Measurements from ENCODE around the gene ZC3H14. TPM values are rescaled to one million over a fixed set of nuclear protein-coding genes. Genes with fewer than 3 reads are reported as not detected.

Gene ZC3H14
- total and polyA plus RNA-seq, 10 of the 15 experiments (the other 5 are each of a cell fraction or from before 2014, with no cell fraction given): 17.9 to 97.1 (median 47.6) TPM

DNA sequence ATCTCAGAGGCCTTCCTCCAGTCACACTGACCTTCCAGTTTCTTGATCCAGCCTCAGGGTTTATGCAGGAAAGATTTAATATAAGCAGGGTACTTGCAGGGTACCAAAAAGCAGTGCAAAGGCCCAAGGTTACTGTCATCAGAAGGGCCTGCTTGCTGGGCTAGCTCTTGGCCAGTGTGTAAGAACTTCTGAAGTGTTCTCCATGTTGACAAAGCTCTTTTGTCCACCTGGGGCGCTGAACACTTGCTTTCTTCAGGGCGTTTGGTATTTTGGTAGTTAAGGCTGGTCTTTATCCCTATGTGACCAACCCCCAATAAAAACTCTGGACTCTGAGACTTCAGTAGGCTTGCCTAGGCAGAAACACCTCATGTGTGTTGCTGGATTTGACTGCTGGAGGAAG, 69.7 kb downstream of the ZC3H14 start (continued):
- no peak for TF ChIP-seq TCF7 (IDR thresholded peaks at IDR 0.05; ENCODE audit: borderline replicate concordance)
- TF ChIP-seq PAX5 (IDR thresholded peaks at IDR 0.05; ENCODE audit: borderline replicate concordance, low read depth, low read length): no peak
- TF ChIP-seq, protein P1, sequence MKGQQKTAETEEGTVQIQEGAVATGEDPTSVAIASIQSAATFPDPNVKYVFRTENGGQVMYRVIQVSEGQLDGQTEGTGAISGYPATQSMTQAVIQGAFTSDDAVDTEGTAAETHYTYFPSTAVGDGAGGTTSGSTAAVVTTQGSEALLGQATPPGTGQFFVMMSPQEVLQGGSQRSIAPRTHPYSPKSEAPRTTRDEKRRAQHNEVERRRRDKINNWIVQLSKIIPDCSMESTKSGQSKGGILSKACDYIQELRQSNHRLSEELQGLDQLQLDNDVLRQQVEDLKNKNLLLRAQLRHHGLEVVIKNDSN (IDR thresholded peaks at IDR 0.05; ENCODE audit: borderline replicate concordance, extremely low read length, insufficient read depth, low read depth, low read length): no peak
- TF ChIP-seq, protein P2, sequence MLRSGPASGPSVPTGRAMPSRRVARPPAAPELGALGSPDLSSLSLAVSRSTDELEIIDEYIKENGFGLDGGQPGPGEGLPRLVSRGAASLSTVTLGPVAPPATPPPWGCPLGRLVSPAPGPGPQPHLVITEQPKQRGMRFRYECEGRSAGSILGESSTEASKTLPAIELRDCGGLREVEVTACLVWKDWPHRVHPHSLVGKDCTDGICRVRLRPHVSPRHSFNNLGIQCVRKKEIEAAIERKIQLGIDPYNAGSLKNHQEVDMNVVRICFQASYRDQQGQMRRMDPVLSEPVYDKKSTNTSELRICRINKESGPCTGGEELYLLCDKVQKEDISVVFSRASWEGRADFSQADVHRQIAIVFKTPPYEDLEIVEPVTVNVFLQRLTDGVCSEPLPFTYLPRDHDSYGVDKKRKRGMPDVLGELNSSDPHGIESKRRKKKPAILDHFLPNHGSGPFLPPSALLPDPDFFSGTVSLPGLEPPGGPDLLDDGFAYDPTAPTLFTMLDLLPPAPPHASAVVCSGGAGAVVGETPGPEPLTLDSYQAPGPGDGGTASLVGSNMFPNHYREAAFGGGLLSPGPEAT (IDR thresholded peaks at IDR 0.05; ENCODE audit: low read depth): no peak
- TF ChIP-seq FOS (IDR thresholded peaks at IDR 0.05; ENCODE audit: borderline replicate concordance, extremely low read depth, insufficient read length): no peak
- TF ChIP-seq GATAD2B (conservative IDR thresholded peaks at IDR 0.05; ENCODE audit: low read depth): no peak
- TF ChIP-seq WRNIP1 (IDR thresholded peaks at IDR 0.05; ENCODE audit: borderline replicate concordance, low read depth, low read length): no peak
- TF ChIP-seq TARDBP (IDR thresholded peaks at IDR 0.05; ENCODE audit: borderline replicate concordance): no peak
- TF ChIP-seq, protein P3, sequence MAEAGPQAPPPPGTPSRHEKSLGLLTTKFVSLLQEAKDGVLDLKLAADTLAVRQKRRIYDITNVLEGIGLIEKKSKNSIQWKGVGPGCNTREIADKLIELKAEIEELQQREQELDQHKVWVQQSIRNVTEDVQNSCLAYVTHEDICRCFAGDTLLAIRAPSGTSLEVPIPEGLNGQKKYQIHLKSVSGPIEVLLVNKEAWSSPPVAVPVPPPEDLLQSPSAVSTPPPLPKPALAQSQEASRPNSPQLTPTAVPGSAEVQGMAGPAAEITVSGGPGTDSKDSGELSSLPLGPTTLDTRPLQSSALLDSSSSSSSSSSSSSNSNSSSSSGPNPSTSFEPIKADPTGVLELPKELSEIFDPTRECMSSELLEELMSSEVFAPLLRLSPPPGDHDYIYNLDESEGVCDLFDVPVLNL (IDR thresholded peaks at IDR 0.05; ENCODE audit: low read depth, low read length): no peak

DNA sequence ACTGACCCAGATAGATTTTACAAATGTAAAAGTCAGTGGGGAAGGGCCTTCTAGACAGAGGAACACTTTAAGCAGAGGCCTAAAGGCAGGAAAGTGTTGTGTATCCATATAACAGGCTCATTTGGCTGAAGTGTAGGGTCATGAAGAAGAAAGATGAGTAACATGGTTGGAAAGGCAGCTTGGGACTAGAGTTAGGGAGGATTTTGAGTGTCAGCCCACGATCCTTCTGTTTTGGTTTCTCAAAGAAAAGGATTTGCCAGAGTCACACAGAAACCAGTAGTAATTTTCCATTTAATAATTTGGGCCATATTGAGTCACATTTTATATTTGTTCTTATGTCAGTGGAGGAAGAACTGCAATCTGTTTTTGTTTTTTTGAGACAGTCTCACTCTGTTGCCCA, 76.4 kb downstream of the ZC3H14 start:
- FAIRE-seq (no peak), DNase-seq (ENCODE audit: low read depth, low spot score) (no peak), ATAC-seq (no peak)
- Histone ChIP-seq H3K27me3 (replicated peaks in 1 of 2; ENCODE audit: control insufficient read depth in 2 of 2, insufficient read depth in 2 of 2, low read length in 1 of 2) (no peaks in the 10 kb centered on the region), H3K4me1 (ENCODE audit: control insufficient read depth, insufficient read depth, low read length) (no peaks in the 10 kb centered on the region), H2AFZ (ENCODE audit: control insufficient read depth, low read depth, low read length) (no peak overlapping the region), H3K36me3 (ENCODE audit: control insufficient read depth in 2 of 2, insufficient read depth in 2 of 2, low read length in 1 of 2) (no peaks in the 10 kb centered on the region), H3K9me3 (replicated peaks; ENCODE audit: control insufficient read depth, insufficient read depth, low read length) (no peaks in the 10 kb centered on the region), H3K79me2 (ENCODE audit: control insufficient read depth, insufficient read depth, low read length) (no peaks in the 10 kb centered on the region), H4K20me1 (ENCODE audit: control insufficient read depth, insufficient read depth) (no peaks in the 10 kb centered on the region), H3K27ac (ENCODE audit: control insufficient read depth, insufficient read depth) (no peak overlapping the region), H3K4me3 (no peak overlapping the region), H3K4me2 (ENCODE audit: control insufficient read depth, insufficient read depth) (no peak overlapping the region), H3K9ac (ENCODE audit: control insufficient read depth, insufficient read depth, low read length) (no peak overlapping the region)
- BruUV-seq (replicated peaks): no TSS peak
- in situ Hi-C loops (cut with MboI): no loop called here
- ChIA-PET POLR2A (no interaction called here), CTCF (no interaction called here), SMC1A (ENCODE audit: uncharacterized antibody, unreplicated experiment) (no interaction called here), RAD21 (ENCODE audit: unreplicated experiment) (no interaction called here)
- 25% methylated on average over 1 of the region's 1 CpG for WGBS (ENCODE audit: insufficient coverage, insufficient replicate concordance, low lambda C conversion rate, missing lambda C conversion rate)
- intact Hi-C loops (cut with micrococcal nuclease; ENCODE audit: unreplicated experiment): no loop called here
- TF ChIP-seq BCL11A (IDR thresholded peaks at IDR 0.05; ENCODE audit: low read depth, low read length) (no peak), MYC (IDR thresholded peaks at IDR 0.05; ENCODE audit: insufficient read depth, insufficient read length, insufficient replicate concordance, low read length, severe bottlenecking) (no peak), TBL1XR1 (IDR thresholded peaks at IDR 0.05; ENCODE audit: low read depth, low read length) (no peak), YY1 (IDR thresholded peaks at IDR 0.05; ENCODE audit: low read depth, low read length) (no peak), PML (IDR thresholded peaks at IDR 0.05; ENCODE audit: low read length) (no peak), NFIC (IDR thresholded peaks at IDR 0.05; ENCODE audit: low read depth, low read length) (no peak), LARP7 (IDR thresholded peaks at IDR 0.05) (no peak), SRF (IDR thresholded peaks at IDR 0.05; ENCODE audit: low read depth in 2 of 2, low read length in 2 of 2) (no peak), PAX8 (IDR thresholded peaks at IDR 0.05) (no peak), SMAD5 (IDR thresholded peaks at IDR 0.05; ENCODE audit: low read depth) (no peak)

Data from GM12878 (cell line).